ENCODE data around the gene PLA2G5. TPM values are rescaled to one million over a fixed set of nuclear protein-coding genes. Genes with fewer than 3 reads are reported as not detected.
A peak's percentile ranks its signal among the peaks of the same experiment; 100 is the strongest.

Gene PLA2G5
- total and polyA plus RNA-seq, 7 donors = 0.43 to 1.2 (median 0.53) TPM; not detected in 2

DNA sequence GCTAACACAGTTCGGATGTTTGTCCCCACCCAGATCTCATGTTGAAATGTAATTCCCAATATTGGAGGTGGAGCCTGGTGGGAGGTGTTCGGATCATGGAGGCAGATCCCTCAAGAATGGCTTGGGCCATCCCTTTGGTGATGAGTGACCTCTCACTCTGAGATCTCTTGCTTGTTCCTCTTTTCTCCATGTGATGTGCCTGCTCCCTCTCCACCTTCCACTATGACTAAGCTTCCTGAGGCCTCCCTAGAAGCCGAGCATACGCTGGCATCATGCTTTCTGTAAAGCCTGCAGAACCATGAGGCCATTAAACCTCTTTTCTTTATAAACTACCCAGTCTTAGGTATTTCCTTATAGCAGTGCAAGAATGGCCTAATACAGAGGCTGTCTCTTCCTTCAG is 8.1 kb upstream of the PLA2G5 start:
- no peak for ATAC-seq
- H3K4me1 ChIP-seq = no peaks in the 10 kb centered on the region
- DNase-seq = no peak
- H3K36me3 ChIP-seq (ENCODE audit: insufficient read depth in 1 of 2, low read depth in 1 of 2) = no peaks in the 10 kb centered on the region
- 86 to 95% (median 93%) methylated on average over 4 of the region's 4 CpGs for WGBS, 3 donors
- TF ChIP-seq, protein P1, sequence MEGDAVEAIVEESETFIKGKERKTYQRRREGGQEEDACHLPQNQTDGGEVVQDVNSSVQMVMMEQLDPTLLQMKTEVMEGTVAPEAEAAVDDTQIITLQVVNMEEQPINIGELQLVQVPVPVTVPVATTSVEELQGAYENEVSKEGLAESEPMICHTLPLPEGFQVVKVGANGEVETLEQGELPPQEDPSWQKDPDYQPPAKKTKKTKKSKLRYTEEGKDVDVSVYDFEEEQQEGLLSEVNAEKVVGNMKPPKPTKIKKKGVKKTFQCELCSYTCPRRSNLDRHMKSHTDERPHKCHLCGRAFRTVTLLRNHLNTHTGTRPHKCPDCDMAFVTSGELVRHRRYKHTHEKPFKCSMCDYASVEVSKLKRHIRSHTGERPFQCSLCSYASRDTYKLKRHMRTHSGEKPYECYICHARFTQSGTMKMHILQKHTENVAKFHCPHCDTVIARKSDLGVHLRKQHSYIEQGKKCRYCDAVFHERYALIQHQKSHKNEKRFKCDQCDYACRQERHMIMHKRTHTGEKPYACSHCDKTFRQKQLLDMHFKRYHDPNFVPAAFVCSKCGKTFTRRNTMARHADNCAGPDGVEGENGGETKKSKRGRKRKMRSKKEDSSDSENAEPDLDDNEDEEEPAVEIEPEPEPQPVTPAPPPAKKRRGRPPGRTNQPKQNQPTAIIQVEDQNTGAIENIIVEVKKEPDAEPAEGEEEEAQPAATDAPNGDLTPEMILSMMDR (IDR thresholded peaks at IDR 0.05) = no peak
- peaks cover 0 to 3% (median 0%) of the 10 kb centered on the region in 3 donors for H3K27me3 ChIP-seq (ENCODE audit: insufficient read depth in 3 of 3, low read length in 2 of 3)
- intact Hi-C loops (cut with DNase I) = no loop called here
- no peak overlapping the region for H3K27ac ChIP-seq
- no peak overlapping the region for H3K4me3 ChIP-seq
- H3K9me3 ChIP-seq = no peaks in the 10 kb centered on the region

DNA sequence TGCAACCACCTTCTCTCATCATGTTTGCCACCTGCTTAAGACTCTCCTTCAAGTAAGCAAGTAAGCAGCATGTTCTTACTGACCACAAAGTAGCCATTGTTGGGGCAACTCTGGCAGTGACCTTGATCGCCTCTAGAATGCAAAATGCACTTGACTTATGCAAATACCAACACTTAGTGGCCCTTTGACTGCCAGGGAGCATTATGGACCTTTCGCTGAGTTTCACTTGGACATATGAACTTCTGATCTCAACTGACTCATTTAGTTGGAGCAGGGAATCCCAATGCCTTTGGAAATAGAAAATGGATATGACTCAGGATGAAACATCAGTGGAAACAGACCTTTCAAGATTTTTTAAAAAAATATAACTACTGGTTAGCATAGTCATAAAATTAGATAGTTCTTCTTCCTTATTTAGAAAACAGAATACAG is 6.1 kb upstream of the PLA2G5 start:
- Histone ChIP-seq H3K27ac (no peak overlapping the region), H3K27me3 (ENCODE audit: insufficient read depth in 3 of 3, low read length in 2 of 3) (peaks cover 0 to 3% (median 0%) of the 10 kb centered on the region in 3 donors), H3K4me1 (no peaks in the 10 kb centered on the region), H3K36me3 (ENCODE audit: insufficient read depth in 1 of 2, low read depth in 1 of 2) (no peaks in the 10 kb centered on the region), H3K4me3 (no peak overlapping the region), H3K9me3 (no peaks in the 10 kb centered on the region)
- 88 to 94% (median 91%) methylated on average over 2 of the region's 2 CpGs for whole genome bisulfite sequencing, 3 donors
- ATAC-seq (no peak), DNase-seq (no peak)
- intact Hi-C loops (cut with DNase I) = no loop called here
- TF ChIP-seq, protein P1 (IDR thresholded peaks at IDR 0.05) = no peak

GRCh38 chr1:20068722-20069121 is 1.3 kb upstream of the PLA2G5 start:
- H3K4me1 ChIP-seq = peaks cover 11% of the 10 kb centered on the region

GRCh38 chr1:20070357-20070756 is 363 bp downstream of the PLA2G5 start:
- TF ChIP-seq, protein P1 (IDR thresholded peaks at IDR 0.05) = no peak
- no peaks in the 10 kb centered on the region for H3K27me3 ChIP-seq (ENCODE audit: insufficient read depth in 3 of 3, low read length in 2 of 3)
- ATAC-seq (peak in 2 of 4 donors; percentile 11 to 14), DNase-seq (no peak)
- intact Hi-C loops (cut with DNase I) = no loop called here
- H3K4me1 ChIP-seq = peaks cover 11% of the 10 kb centered on the region
- 86 to 91% (median 90%) methylated on average over 9 to 10 of the region's 10 CpGs for WGBS, 3 donors
- H3K27ac ChIP-seq = no peak overlapping the region
- H3K4me3 ChIP-seq = peak overlapping the region; percentile 19
- no peaks in the 10 kb centered on the region for H3K36me3 ChIP-seq (ENCODE audit: insufficient read depth in 1 of 2, low read depth in 1 of 2)
- H3K9me3 ChIP-seq = no peaks in the 10 kb centered on the region

More at GRCh38 chr1:20068722-20069121, 1.3 kb upstream of the PLA2G5 start:
- TF ChIP-seq, protein P1 (IDR thresholded peaks at IDR 0.05) = no peak
- Histone ChIP-seq H3K36me3 (ENCODE audit: insufficient read depth in 1 of 2, low read depth in 1 of 2) (no peaks in the 10 kb centered on the region), H3K27ac (no peak overlapping the region), H3K9me3 (no peaks in the 10 kb centered on the region), H3K4me3 (no peak overlapping the region), H3K27me3 (ENCODE audit: insufficient read depth in 3 of 3, low read length in 2 of 3) (no peaks in the 10 kb centered on the region)
- intact Hi-C loops (cut with DNase I) = no loop called here
- WGBS, 3 donors = 82 to 87% (median 87%) methylated on average over 7 of the region's 7 CpGs
- ATAC-seq (no peak), DNase-seq (no peak)

DNA sequence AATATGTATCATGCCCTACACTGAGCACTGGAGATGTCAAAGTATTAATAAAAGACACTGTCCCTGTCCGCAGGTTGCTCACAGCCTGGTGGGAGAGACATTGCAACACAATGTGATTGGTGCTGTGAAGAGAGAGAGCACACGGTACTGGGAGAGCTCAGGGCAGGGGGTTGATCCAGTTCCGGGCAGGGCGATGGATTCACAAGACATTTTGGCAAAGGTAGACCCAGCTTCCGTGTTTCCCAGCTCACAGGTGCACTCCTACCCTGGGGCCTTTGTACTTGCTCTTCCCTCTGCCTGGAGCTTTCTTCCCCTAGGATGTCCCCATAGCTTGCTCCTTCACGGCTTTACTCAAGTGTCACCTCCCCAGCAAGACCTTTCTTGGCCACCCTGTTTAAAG is 1.4 kb downstream of the PLA2G5 start:
- no peak for ATAC-seq
- intact Hi-C loops (cut with DNase I) = no loop called here
- WGBS, 3 donors = 89 to 95% (median 90%) methylated on average over 6 of the region's 6 CpGs
- no peak overlapping the region for H3K27ac ChIP-seq
- H3K9me3 ChIP-seq = no peaks in the 10 kb centered on the region
- H3K27me3 ChIP-seq (ENCODE audit: insufficient read depth in 3 of 3, low read length in 2 of 3) = no peaks in the 10 kb centered on the region
- H3K4me1 ChIP-seq = peaks cover 11% of the 10 kb centered on the region
- H3K36me3 ChIP-seq (ENCODE audit: insufficient read depth in 1 of 2, low read depth in 1 of 2) = no peaks in the 10 kb centered on the region
- no peak overlapping the region for H3K4me3 ChIP-seq
- no peak for DNase-seq
- TF ChIP-seq, protein P1 (IDR thresholded peaks at IDR 0.05) = no peak

Data from psoas muscle (tissue), 8 donors.